Activated T-cell treated with anti-CD3 and anti-CD28 coated beads, Interleukin-2, amount 50 U/mL, for 72 hours (primary cell): ENCODE results near the gene MS4A4E. TPM values are rescaled to one million over a fixed set of nuclear protein-coding genes. Genes with fewer than 3 reads are reported as not detected.

ENCODE experiments used
- ATAC-seq, 2 donors: fragments of 150-1000 bp; cut with Tn5 transposase; replicated peaks in 1 of 2; 2 replicates each; pipeline ENCODE4 v1.10.0; 2021; ENCODE audit warnings: moderate library complexity in 2 of 2, mild to moderate bottlenecking in 1 of 2
- DNase-seq, 2 donors: peaks; one replicate each; pipeline ENCODE4 v3.0.0; 2021 to 2022; ENCODE audit warnings: mixed read lengths in 1 of 2
- H3K27ac Mint-ChIP-seq: one replicate; pipeline ENCODE4 v1.8.0; 2022; ENCODE audit warnings: mild to moderate bottlenecking, moderate library complexity, mixed read lengths
- H3K27me3 Mint-ChIP-seq: one replicate; pipeline ENCODE4 v1.8.0; 2022; ENCODE audit warnings: low read depth, mixed read lengths
- H3K36me3 Mint-ChIP-seq, 2 donors: one replicate each; pipeline ENCODE4 v1.8.0; 2022; ENCODE audit warnings: mixed read lengths in 2 of 2, mild to moderate bottlenecking in 1 of 2; ENCODE audit not compliant: insufficient read depth in 2 of 2
- H3K4me1 Mint-ChIP-seq: one replicate; pipeline ENCODE4 v1.8.0; 2022; ENCODE audit warnings: low read depth, mixed read lengths
- H3K4me3 Mint-ChIP-seq, 2 donors: one replicate each; pipeline ENCODE4 v1.8.0; 2022; ENCODE audit warnings: mild to moderate bottlenecking in 2 of 2, mixed read lengths in 2 of 2, moderate library complexity in 2 of 2
- H3K9me3 Mint-ChIP-seq, 2 donors: one replicate each; pipeline ENCODE4 v1.8.0; 2022; ENCODE audit warnings: mixed read lengths in 2 of 2
- total RNA-seq, 2 donors: library from RNA; stranded (reverse); gene quantifications; one replicate each; pipeline ENCODE4 v1.2.3, GENCODE V29; 2022

Gene MS4A4E
- total RNA-seq, 2 donors from 2014 or later: not detected

GRCh38 chr11:60184824-60185511 lies 58.0 kb downstream of the MS4A4E start:
- no peak overlapping the region for H3K4me3 Mint-ChIP-seq
- peaks cover 53% of the 10 kb centered on the region for H3K27me3 Mint-ChIP-seq
- H3K36me3 Mint-ChIP-seq: peaks cover 2% of the 10 kb centered on the region in 2 donors
- peaks cover 2 to 4% of the 10 kb centered on the region in 2 donors for H3K9me3 Mint-ChIP-seq
- ATAC-seq (no peak), DNase-seq (no peak)
- H3K4me1 Mint-ChIP-seq: no peaks in the 10 kb centered on the region
- no peak overlapping the region for H3K27ac Mint-ChIP-seq

- DNase-seq (no peak), ATAC-seq (no peak)
- Mint-ChIP-seq H3K4me1 (no peaks in the 10 kb centered on the region), H3K4me3 (no peak overlapping the region), H3K9me3 (peaks cover 2 to 4% of the 10 kb centered on the region in 2 donors), H3K36me3 (peaks cover 2% of the 10 kb centered on the region in 2 donors), H3K27ac (no peak overlapping the region), H3K27me3 (peaks cover 58% of the 10 kb centered on the region)
Observed at GRCh38 chr11:60183591-60184205, 59.2 kb downstream of the MS4A4E start.

DNA sequence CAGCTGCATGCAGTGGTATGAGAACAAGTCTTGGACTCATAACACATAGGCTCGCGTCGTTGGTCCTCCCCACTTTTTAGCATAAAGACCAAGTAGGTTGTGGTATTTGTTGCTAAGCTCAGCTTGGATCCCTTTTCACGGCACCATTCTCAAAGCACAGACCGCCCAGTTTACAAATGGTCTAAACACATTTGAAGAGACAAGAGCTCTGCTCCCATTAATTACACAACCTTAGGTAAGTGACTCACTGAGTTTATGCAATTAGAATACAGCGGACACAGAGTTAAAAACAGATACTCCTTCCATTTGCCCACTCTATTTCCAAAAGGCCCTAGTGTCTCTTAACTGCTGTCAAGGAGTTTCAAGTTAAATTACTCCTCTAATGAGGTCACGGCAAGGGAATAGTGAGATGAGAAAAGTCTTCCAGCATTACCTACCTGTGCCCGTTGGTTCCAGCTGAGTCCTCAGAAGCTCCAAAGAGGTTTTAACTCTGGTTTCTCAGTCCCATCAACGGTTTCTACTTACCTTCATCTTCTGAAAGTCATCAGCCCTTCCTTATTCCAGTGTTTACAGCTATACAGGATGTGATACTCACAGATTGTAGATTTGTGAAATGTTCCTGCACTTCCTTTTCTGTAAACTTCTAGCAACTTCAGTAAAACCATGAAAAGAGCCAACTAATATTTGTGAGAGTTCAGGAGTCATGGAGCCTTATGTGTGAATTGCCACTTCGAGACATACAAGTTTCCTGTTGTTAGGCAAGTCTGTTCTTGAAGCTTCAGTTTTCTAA lies 60.2 kb downstream of the MS4A4E start, which contains the start of gene MS4A6A:
Gene MS4A6A (minus strand): TSS at position 543 of the 790 bp plus-strand sequence. CDS start 1,356 bp downstream, outside the sequence.
- Mint-ChIP-seq H3K4me3 (no peak within 1 kb of the TSS), H3K27me3 (peaks cover 53% of the 10 kb centered on the region), H3K27ac (no peak within 1 kb of the TSS), H3K9me3 (peaks cover 2 to 4% of the 10 kb centered on the region in 2 donors), H3K36me3 (peaks cover 2% of the 10 kb centered on the region in 2 donors), H3K4me1 (no peaks in the 10 kb centered on the region)
- DNase-seq (no peak), ATAC-seq (no peak)

GRCh38 chr11:60175860-60176275 lies 67.1 kb downstream of the MS4A4E start:
- no peaks in the 10 kb centered on the region for H3K36me3 Mint-ChIP-seq
- no peak overlapping the region for H3K27ac Mint-ChIP-seq
- H3K9me3 Mint-ChIP-seq: no peaks in the 10 kb centered on the region
- H3K4me1 Mint-ChIP-seq: peaks cover 8% of the 10 kb centered on the region
- peaks cover 41% of the 10 kb centered on the region for H3K27me3 Mint-ChIP-seq
- ATAC-seq (peak; percentile 64 to 75), DNase-seq (peak; percentile 7)
- H3K4me3 Mint-ChIP-seq: no peak overlapping the region

DNA sequence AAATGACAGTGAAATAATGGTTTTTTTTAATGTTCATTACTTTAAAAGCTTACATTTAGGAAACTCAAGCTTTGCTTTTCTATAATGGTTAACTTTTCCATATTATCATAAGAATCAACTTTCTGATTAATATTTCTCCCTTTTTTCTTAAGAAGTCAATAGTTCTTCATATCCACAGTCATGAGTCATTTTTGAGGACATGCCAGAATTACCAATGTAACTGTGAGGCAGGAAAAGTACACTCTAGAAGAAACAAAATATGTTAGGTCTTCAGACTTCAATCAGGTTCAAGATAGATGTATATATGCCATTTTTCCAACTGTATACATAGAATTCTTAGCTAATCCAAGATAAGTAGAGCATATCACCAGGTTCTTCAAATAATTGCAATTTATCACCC lies 70.9 kb downstream of the MS4A4E start:
- peaks cover 8% of the 10 kb centered on the region for H3K4me1 Mint-ChIP-seq
- DNase-seq (no peak), ATAC-seq (no peak)
- peaks cover 8 to 11% of the 10 kb centered on the region in 2 donors for H3K9me3 Mint-ChIP-seq
- no peak overlapping the region for H3K4me3 Mint-ChIP-seq
- H3K27ac Mint-ChIP-seq: no peak overlapping the region
- peaks cover 4 to 12% of the 10 kb centered on the region in 2 donors for H3K36me3 Mint-ChIP-seq
- H3K27me3 Mint-ChIP-seq: peaks cover 38% of the 10 kb centered on the region

- no peak for DNase-seq
- peak; percentile 29 to 35 for ATAC-seq
- Mint-ChIP-seq H3K36me3 (peaks cover 4 to 12% of the 10 kb centered on the region in 2 donors), H3K27me3 (peaks cover 53% of the 10 kb centered on the region), H3K4me3 (no peak overlapping the region), H3K27ac (no peak overlapping the region), H3K4me1 (peaks cover 8% of the 10 kb centered on the region), H3K9me3 (peaks cover 8 to 11% of the 10 kb centered on the region in 2 donors)
Observed at GRCh38 chr11:60170566-60170965, 72.4 kb downstream of the MS4A4E start.

GRCh38 chr11:60169264-60169915 lies 73.5 kb downstream of the MS4A4E start:
- no peak for ATAC-seq
- no peak overlapping the region for H3K27ac Mint-ChIP-seq
- H3K36me3 Mint-ChIP-seq: peaks cover 6 to 12% of the 10 kb centered on the region in 2 donors
- peaks cover 19% of the 10 kb centered on the region for H3K4me1 Mint-ChIP-seq
- peak in 1 of 2 donors; percentile 8 for DNase-seq
- H3K4me3 Mint-ChIP-seq: no peak overlapping the region
- peaks cover 45% of the 10 kb centered on the region for H3K27me3 Mint-ChIP-seq
- peaks cover 11% of the 10 kb centered on the region in 2 donors for H3K9me3 Mint-ChIP-seq

DNA sequence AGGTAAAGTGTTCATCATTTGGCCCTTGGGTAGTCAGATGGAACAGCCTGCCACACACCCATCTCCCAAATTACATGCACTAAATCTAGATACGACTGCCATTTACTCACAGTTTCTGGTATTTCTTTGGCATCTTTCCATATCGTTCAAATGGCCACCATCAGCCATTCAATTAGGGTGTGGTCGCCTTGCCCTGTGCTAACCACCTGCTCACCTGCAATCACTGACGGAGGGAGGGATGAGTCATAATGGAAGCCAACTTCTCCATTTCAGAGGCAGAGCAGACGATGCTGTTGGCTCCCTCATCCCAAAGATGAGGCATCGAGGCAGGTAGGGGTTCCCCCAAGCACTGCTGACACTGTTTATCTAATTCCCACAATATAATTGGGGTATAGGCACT lies 74.6 kb downstream of the MS4A4E start:
- Mint-ChIP-seq H3K4me3 (no peak overlapping the region), H3K27ac (no peak overlapping the region), H3K9me3 (peaks cover 14 to 16% of the 10 kb centered on the region in 2 donors), H3K27me3 (peaks cover 45% of the 10 kb centered on the region), H3K36me3 (peaks cover 6 to 15% of the 10 kb centered on the region in 2 donors), H3K4me1 (peaks cover 23% of the 10 kb centered on the region)
- DNase-seq (no peak), ATAC-seq (no peak)

- Mint-ChIP-seq H3K9me3 (peaks cover 14 to 16% of the 10 kb centered on the region in 2 donors), H3K4me1 (peaks cover 23% of the 10 kb centered on the region), H3K4me3 (no peak overlapping the region), H3K27ac (peak overlapping the region; percentile 74), H3K27me3 (peaks cover 41% of the 10 kb centered on the region), H3K36me3 (peaks cover 6 to 15% of the 10 kb centered on the region in 2 donors)
- no peak for DNase-seq
- no peak for ATAC-seq
Observed at GRCh38 chr11:60165951-60166350, 77.0 kb downstream of the MS4A4E start.

DNA sequence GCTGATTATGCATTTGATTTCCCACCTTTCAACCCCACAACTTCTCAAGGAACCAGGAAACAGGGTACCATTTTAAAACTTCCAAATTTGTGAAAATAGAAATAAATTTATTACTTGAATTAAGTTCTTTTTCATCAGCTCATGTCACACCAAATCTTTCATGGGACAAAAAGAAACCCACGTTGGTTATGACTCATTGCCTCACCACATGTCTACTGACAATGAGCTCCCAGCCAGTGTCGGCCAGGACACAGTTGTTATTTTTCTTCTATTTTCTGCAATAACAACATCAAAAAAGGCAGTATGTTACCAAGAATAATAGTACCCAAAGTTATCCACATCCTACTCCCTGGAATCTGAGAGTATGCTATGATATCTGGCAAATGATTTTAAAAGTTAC lies 77.4 kb downstream of the MS4A4E start:
- Mint-ChIP-seq H3K4me1 (peaks cover 23% of the 10 kb centered on the region), H3K4me3 (no peak overlapping the region), H3K36me3 (peaks cover 6 to 13% of the 10 kb centered on the region in 2 donors), H3K27me3 (peaks cover 36% of the 10 kb centered on the region), H3K9me3 (peaks cover 13 to 16% of the 10 kb centered on the region in 2 donors), H3K27ac (peak overlapping the region; percentile 74)
- peak; percentile 19 to 30 for DNase-seq
- ATAC-seq: peak; percentile 48 to 70

DNA sequence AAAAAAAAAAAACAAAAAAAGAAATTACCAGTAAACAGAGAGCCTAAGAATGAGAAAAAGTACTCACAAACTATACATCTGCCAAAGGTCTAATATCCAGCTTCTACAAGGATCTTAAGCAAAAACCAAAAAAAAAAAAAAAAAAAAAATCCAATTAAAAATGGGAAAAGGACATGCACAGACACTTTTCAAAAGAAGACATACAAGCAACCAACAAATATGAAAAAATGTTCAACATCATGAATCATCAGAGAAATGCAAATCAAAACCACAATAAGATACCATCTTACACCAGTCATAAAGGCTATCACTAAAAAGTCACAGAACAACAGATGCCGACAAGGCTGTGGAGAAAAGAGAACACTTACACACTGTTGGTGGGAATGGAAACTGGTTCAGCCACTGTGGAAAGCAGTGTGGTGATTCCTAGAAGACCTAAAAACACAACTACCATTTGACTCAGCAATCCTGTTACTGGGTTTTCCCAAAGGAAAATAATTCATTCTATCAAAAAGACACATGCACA lies 78.3 kb downstream of the MS4A4E start:
- peak; percentile 94 to 96 for ATAC-seq
- Mint-ChIP-seq H3K27me3 (peaks cover 36% of the 10 kb centered on the region), H3K27ac (peak overlapping the region; percentile 68), H3K4me1 (peaks cover 23% of the 10 kb centered on the region), H3K4me3 (peak overlapping the region; percentile 9 to 65), H3K9me3 (peaks cover 8 to 16% of the 10 kb centered on the region in 2 donors), H3K36me3 (peaks cover 3 to 11% of the 10 kb centered on the region in 2 donors)
- peak; percentile 18 to 50 for DNase-seq

DNA sequence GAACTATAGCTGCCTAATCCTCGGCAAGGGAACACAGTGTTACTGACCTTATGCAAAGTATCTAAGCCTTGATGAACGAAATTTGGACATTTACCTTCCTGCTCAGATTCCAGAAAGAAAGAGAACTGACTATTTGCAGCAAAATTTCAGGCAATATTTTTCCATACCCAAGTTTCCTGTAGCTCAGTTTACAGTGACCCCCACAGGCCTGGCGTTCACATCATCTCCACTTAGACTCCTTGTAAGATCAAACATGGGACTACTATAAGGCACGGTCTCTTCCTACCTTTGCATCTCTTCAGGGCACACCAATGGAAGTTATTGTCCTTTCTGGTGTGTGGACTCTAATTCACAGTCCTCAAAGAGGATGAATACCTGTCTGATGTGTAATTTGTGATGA lies 81.2 kb downstream of the MS4A4E start:
- ATAC-seq (no peak), DNase-seq (no peak)
- peaks cover 23% of the 10 kb centered on the region for H3K4me1 Mint-ChIP-seq
- H3K36me3 Mint-ChIP-seq: peaks cover 1 to 3% of the 10 kb centered on the region in 2 donors
- no peak overlapping the region for H3K27ac Mint-ChIP-seq
- H3K4me3 Mint-ChIP-seq: no peak overlapping the region
- peaks cover 36% of the 10 kb centered on the region for H3K27me3 Mint-ChIP-seq
- H3K9me3 Mint-ChIP-seq: peaks cover 3 to 8% of the 10 kb centered on the region in 2 donors
